IMR-90 (cell line): ENCODE measurements around the gene GNE. TPM values are rescaled to one million over a fixed set of nuclear protein-coding genes. Genes with fewer than 3 reads are reported as not detected.

Experiments used
- ATAC-seq: fragments of 200-7000 bp; cut with Tn5 transposase; 2 replicates; pipeline ENCODE4 v1.9.1; 2020; ENCODE audit warnings: low read depth, mild to moderate bottlenecking, moderate library complexity
- BruUV-seq: library from RNA; stranded (reverse); fragments of 400-500 nt; replicated peaks from 2 replicates; lab custom pipeline; 2021; lab: Mats Ljungman, UMichigan
- CTCF ChIA-PET: fragments of 300-600 bp; formaldehyde crosslinking; extraction: SDS; loops from one replicate; lab custom pipeline; 2021; ENCODE audit warnings: antibody characterized with exemption; lab: Yijun Ruan, JAX
- POLR2A ChIA-PET: fragments of 300-600 bp; sonication (Branson Sonifier 250); formaldehyde crosslinking; loops from one replicate; lab custom pipeline; 2022; ENCODE audit warnings: antibody characterized with exemption; ENCODE audit not compliant: unreplicated experiment; lab: Charles Lee
- DNase-seq: peaks from one replicate; pipeline ENCODE4 v3.0.0; 2013
- H2AFZ ChIP-seq: replicated peaks from 2 replicates; pipeline ENCODE3; 2013; ENCODE audit warnings: low read length, mild to moderate bottlenecking; ENCODE audit not compliant: poor library complexity
- H2AK5ac ChIP-seq: 2 replicates; pipeline ENCODE4 v1.6.1; 2013; ENCODE audit warnings: low read depth, low read length, inconsistent platforms
- H2AK9ac ChIP-seq: replicated peaks from 2 replicates; pipeline ENCODE3; 2013; ENCODE audit warnings: mild to moderate bottlenecking, low read depth, low read length, moderate library complexity; ENCODE audit not compliant: poor library complexity
- H2BK120ac ChIP-seq: 2 replicates; pipeline ENCODE4 v1.6.1; 2013; ENCODE audit warnings: low read depth, low read length, inconsistent platforms
- H2BK15ac ChIP-seq: 3 replicates; pipeline ENCODE4 v1.6.1; 2013; ENCODE audit warnings: low read depth, low read length, inconsistent platforms
- H2BK20ac ChIP-seq: 2 replicates; pipeline ENCODE4 v1.6.1; 2013; ENCODE audit warnings: low read depth, mild to moderate bottlenecking, inconsistent platforms, low read length, moderate library complexity
- H2BK5ac ChIP-seq: 2 replicates; pipeline ENCODE4 v1.6.1; 2013; ENCODE audit warnings: mild to moderate bottlenecking, low read depth, low read length, inconsistent platforms; ENCODE audit not compliant: poor library complexity, severe bottlenecking
- H3K14ac ChIP-seq: replicated peaks from 2 replicates; pipeline ENCODE4 v1.6.1; 2013; ENCODE audit warnings: low read depth, low read length, inconsistent platforms
- H3K18ac ChIP-seq: 2 replicates; pipeline ENCODE4 v1.6.1; 2013; ENCODE audit warnings: low read depth, low read length, control low read depth
- H3K23ac ChIP-seq: 2 replicates; pipeline ENCODE4 v1.6.1; 2013; ENCODE audit warnings: low read depth, low read length, inconsistent platforms
- H3K27ac ChIP-seq: 2 replicates; pipeline ENCODE4 v1.5.1; 2013; ENCODE audit warnings: mild to moderate bottlenecking, control low read depth, low read length; ENCODE audit not compliant: insufficient read depth
- H3K27me3 ChIP-seq: 2 replicates; pipeline ENCODE4 v1.6.1; 2013; ENCODE audit warnings: low read length; ENCODE audit not compliant: control insufficient read depth, insufficient read depth
- H3K36me3 ChIP-seq: 2 replicates; pipeline ENCODE4 v1.6.1; 2013; ENCODE audit warnings: low read length, mixed read lengths; ENCODE audit not compliant: control insufficient read depth, insufficient read depth
- H3K4ac ChIP-seq: 2 replicates; pipeline ENCODE4 v1.6.1; 2013; ENCODE audit warnings: low read depth, low read length, inconsistent platforms
- H3K4me1 ChIP-seq: 2 replicates; pipeline ENCODE4 v1.6.1; 2013; ENCODE audit warnings: low read length, mixed read lengths; ENCODE audit not compliant: control insufficient read depth, insufficient read depth
- H3K4me2 ChIP-seq: 2 replicates; pipeline ENCODE4 v1.6.1; 2013; ENCODE audit warnings: low read depth, mild to moderate bottlenecking, control low read depth, low read length, moderate library complexity
- H3K4me3 ChIP-seq: 2 replicates; pipeline ENCODE4 v1.5.1; 2013; ENCODE audit warnings: low read depth, mild to moderate bottlenecking, control low read depth, low read length, moderate library complexity; ENCODE audit not compliant: insufficient read depth
- H3K56ac ChIP-seq: 2 replicates; pipeline ENCODE4 v1.6.1; 2013; ENCODE audit warnings: low read length, inconsistent platforms; ENCODE audit not compliant: insufficient read depth; ENCODE audit errors: extremely low read depth
- H3K79me1 ChIP-seq, 2 experiments: 2 replicates each; pipeline ENCODE4 v1.6.1; 2013; ENCODE audit warnings: low read length in 2 of 2, inconsistent platforms in 1 of 2, low read depth in 1 of 2
- H3K9ac ChIP-seq: 2 replicates; pipeline ENCODE4 v1.6.1; 2013; ENCODE audit warnings: low read depth, low read length, control low read depth
- H3K9me1 ChIP-seq: 2 replicates; pipeline ENCODE4 v1.6.1; 2013; ENCODE audit warnings: low read length, inconsistent platforms; ENCODE audit not compliant: insufficient read depth
- H3K9me3 ChIP-seq: 2 replicates; pipeline ENCODE4 v1.6.1; 2013; ENCODE audit warnings: low read length; ENCODE audit not compliant: control insufficient read depth, insufficient read depth
- H4K20me1 ChIP-seq: 2 replicates; pipeline ENCODE4 v1.6.1; 2013; ENCODE audit warnings: low read length, inconsistent platforms; ENCODE audit not compliant: insufficient read depth
- H4K5ac ChIP-seq: 2 replicates; pipeline ENCODE4 v1.6.1; 2013; ENCODE audit warnings: mild to moderate bottlenecking, low read depth, low read length, control low read depth
- H4K8ac ChIP-seq, 2 experiments: 2 replicates each; pipeline ENCODE4 v1.6.1; 2013; ENCODE audit warnings: low read depth in 2 of 2, low read length in 2 of 2, control low read depth in 1 of 2, inconsistent platforms in 1 of 2
- H4K91ac ChIP-seq: 2 replicates; pipeline ENCODE4 v1.6.1; 2013; ENCODE audit warnings: low read depth, low read length, inconsistent platforms; ENCODE audit not compliant: insufficient read depth
- BHLHE40 ChIP-seq: fragments of 150-350 bp; IDR thresholded peaks from 2 replicates; pipeline ENCODE4 v1.6.1; 2016; ENCODE audit warnings: mild to moderate bottlenecking, low read depth, low read length
- CEBPB ChIP-seq: IDR thresholded peaks from 2 replicates; pipeline ENCODE4 v1.6.1; 2012; ENCODE audit warnings: low read depth, low read length, improper control_type of control experiment
- MAFK ChIP-seq: IDR thresholded peaks from 2 replicates; pipeline ENCODE4 v1.6.1; 2012; ENCODE audit warnings: low read depth, low read length, improper control_type of control experiment
- MAZ ChIP-seq: IDR thresholded peaks from 2 replicates; pipeline ENCODE4 v1.6.1; 2012; ENCODE audit warnings: low read depth, mild to moderate bottlenecking, low read length, improper control_type of control experiment, moderate library complexity, borderline replicate concordance
- MXI1 ChIP-seq: IDR thresholded peaks from 2 replicates; pipeline ENCODE4 v1.6.1; 2012; ENCODE audit warnings: low read depth, mild to moderate bottlenecking, low read length, moderate library complexity, borderline replicate concordance
- WGBS, 2 experiments: methylation state at CpG; one replicate each; pipeline versions ENCODE4 v1.1.5 to v1.1.7; 2013; ENCODE audit warnings: missing lambda C conversion rate in 2 of 2; ENCODE audit not compliant: insufficient read length in 1 of 2; ENCODE audit errors: extremely low coverage in 2 of 2; 5-methylcytosine and 5-hydroxymethylcytosine counted together
- dilution Hi-C: fragments of 300-500 bp; cut with HindIII; formaldehyde crosslinking; loops from one replicate; pipeline ENCODE4 v1.14.3; 2018; ENCODE audit warnings: low sequenced_read_pairs; ENCODE audit not compliant: unreplicated experiment
- in situ Hi-C: fragments of 300-500 bp; cut with MboI; formaldehyde crosslinking; loops from 3 replicates; pipeline ENCODE4 v1.14.3; 2019; ENCODE audit warnings: low sequenced_read_pairs, inconsistent platforms, mixed read lengths
- intact Hi-C: fragments of 100-400 bp; cut with micrococcal nuclease; formaldehyde crosslinking; loops from 2 replicates; pipeline ENCODE4 v1.10.0; 2022
- polyA plus RNA-seq, 3 experiments: library from polyadenylated mRNA; depleted of rRNA; stranded (reverse); fragments of >200 nt; gene quantifications; 2 replicates each; pipeline ENCODE4 v1.2.3, GENCODE V29; 2012; ENCODE audit warnings: low replicate concordance in 1 of 3
- total RNA-seq: library from RNA; depleted of rRNA; stranded (reverse); fragments of >200 nt; gene quantifications from 2 replicates; pipeline ENCODE4 v1.2.3, GENCODE V29; 2012
- TF ChIP-seq, protein P1 (sequence below): conservative IDR thresholded peaks from 2 replicates; pipeline ENCODE4 v1.5.1; 2012; ENCODE audit warnings: mild to moderate bottlenecking, low read depth, low read length, improper control_type of control experiment
- TF ChIP-seq, protein P2 (sequence below): fragments of 150-350 bp; IDR thresholded peaks from 2 replicates; pipeline ENCODE4 v1.6.1; 2017; ENCODE audit warnings: mild to moderate bottlenecking, antibody characterized with exemption, low read length, low read depth

GNE gene
- total and polyA plus RNA-seq, 2 of the 4 experiments (the other 2 are of a cell fraction), result 11.7 to 34.1 TPM

DNA sequence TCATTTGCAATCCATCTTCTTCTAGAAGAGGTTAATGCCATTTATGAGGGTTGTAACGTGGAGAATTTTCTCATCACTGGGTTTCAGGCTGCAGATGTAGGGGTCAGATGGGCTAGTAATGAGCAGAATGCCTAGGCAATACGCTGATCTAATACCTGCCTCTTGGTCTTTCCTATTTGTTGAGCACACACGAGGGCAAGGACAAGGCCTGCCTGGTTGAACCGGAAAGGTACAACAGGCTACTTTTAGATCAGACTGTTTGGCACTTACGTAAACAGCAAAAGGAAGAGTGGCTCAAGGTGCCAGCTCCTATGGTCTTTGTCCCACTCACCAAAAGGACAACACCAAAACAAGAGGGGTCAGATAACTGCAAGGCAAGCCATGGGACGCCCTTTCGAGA lies 24.0 kb upstream of the GNE start:
- in situ Hi-C loops (no loop called here), dilution Hi-C loops (no loop called here), intact Hi-C loops (no loop called here)
- H2BK20ac ChIP-seq, result no peak overlapping the region
- H2BK5ac ChIP-seq, result no peak overlapping the region
- no peaks in the 10 kb centered on the region for H3K36me3 ChIP-seq
- H2AK9ac ChIP-seq, result no peak overlapping the region
- H3K9me1 ChIP-seq, result no peaks in the 10 kb centered on the region; the same call in 1 of the 2 replicates
- H2AK5ac ChIP-seq, result no peak overlapping the region
- no peaks in the 10 kb centered on the region for H4K20me1 ChIP-seq
- DNase-seq, result no peak
- no peak overlapping the region for H3K14ac ChIP-seq
- H3K56ac ChIP-seq, result no peak overlapping the region
- H3K23ac ChIP-seq, result no peak overlapping the region
- no peak overlapping the region for H3K4me3 ChIP-seq
- no peak overlapping the region for H2AFZ ChIP-seq
- H3K27ac ChIP-seq, result no peak overlapping the region
- ChIA-PET POLR2A (no interaction called here), CTCF (no interaction called here)
- no peaks in the 10 kb centered on the region for H3K27me3 ChIP-seq
- no peaks in the 10 kb centered on the region for H3K9me3 ChIP-seq
- H3K4me2 ChIP-seq, result no peak overlapping the region
- no peaks in the 10 kb centered on the region for H3K79me1 ChIP-seq
- H3K4ac ChIP-seq, result no peak overlapping the region
- BruUV-seq, result no TSS peak
- H3K4me1 ChIP-seq, result no peaks in the 10 kb centered on the region
- no peak overlapping the region for H3K9ac ChIP-seq
- no peak for ATAC-seq
- H2BK15ac ChIP-seq, result no peak overlapping the region
- H4K8ac ChIP-seq, result no peak overlapping the region
- H2BK120ac ChIP-seq, result no peak overlapping the region
- H4K5ac ChIP-seq, result no peak overlapping the region
- TF ChIP-seq BHLHE40, result no peak
- no peak for TF ChIP-seq MAZ
- TF ChIP-seq, protein P1, sequence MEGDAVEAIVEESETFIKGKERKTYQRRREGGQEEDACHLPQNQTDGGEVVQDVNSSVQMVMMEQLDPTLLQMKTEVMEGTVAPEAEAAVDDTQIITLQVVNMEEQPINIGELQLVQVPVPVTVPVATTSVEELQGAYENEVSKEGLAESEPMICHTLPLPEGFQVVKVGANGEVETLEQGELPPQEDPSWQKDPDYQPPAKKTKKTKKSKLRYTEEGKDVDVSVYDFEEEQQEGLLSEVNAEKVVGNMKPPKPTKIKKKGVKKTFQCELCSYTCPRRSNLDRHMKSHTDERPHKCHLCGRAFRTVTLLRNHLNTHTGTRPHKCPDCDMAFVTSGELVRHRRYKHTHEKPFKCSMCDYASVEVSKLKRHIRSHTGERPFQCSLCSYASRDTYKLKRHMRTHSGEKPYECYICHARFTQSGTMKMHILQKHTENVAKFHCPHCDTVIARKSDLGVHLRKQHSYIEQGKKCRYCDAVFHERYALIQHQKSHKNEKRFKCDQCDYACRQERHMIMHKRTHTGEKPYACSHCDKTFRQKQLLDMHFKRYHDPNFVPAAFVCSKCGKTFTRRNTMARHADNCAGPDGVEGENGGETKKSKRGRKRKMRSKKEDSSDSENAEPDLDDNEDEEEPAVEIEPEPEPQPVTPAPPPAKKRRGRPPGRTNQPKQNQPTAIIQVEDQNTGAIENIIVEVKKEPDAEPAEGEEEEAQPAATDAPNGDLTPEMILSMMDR, result no peak
- no peak for TF ChIP-seq CEBPB
- TF ChIP-seq MAFK, result no peak
- no peak for TF ChIP-seq MXI1
- TF ChIP-seq, protein P2, sequence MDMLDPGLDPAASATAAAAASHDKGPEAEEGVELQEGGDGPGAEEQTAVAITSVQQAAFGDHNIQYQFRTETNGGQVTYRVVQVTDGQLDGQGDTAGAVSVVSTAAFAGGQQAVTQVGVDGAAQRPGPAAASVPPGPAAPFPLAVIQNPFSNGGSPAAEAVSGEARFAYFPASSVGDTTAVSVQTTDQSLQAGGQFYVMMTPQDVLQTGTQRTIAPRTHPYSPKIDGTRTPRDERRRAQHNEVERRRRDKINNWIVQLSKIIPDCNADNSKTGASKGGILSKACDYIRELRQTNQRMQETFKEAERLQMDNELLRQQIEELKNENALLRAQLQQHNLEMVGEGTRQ, result no peak
- no peak overlapping the region for H4K91ac ChIP-seq
- WGBS, 2 experiments, result 60% methylated on average over 3 of the region's 7 CpGs; no CpG with 5 or more reads in 1 of the 2 experiments
- no peak overlapping the region for H3K18ac ChIP-seq
